HG02938 (cell line): ENCODE data around the gene TET2.

Experiments used
- ATAC-seq: cut with Tn5 transposase; IDR thresholded peaks from one replicate; pipeline ENCODE4 v1.9.1; 2021; ENCODE audit warnings: mild to moderate bottlenecking, moderate library complexity; ENCODE audit not compliant: unreplicated experiment

Gene TET2

GRCh38 chr4:105181259-105181658 lies 34.6 kb downstream of the TET2 start:
- no peak for ATAC-seq

GRCh38 chr4:105182211-105182610 lies 35.5 kb downstream of the TET2 start:
- no peak for ATAC-seq

- ATAC-seq = no peak
Observed at GRCh38 chr4:105184316-105184980, 37.8 kb downstream of the TET2 start.

- no peak for ATAC-seq
Observed at GRCh38 chr4:105186701-105187161, 40.1 kb downstream of the TET2 start.

GRCh38 chr4:105189855-105190650 lies 43.4 kb downstream of the TET2 start:
- ATAC-seq = no peak

GRCh38 chr4:105191621-105192210 lies 45.0 kb downstream of the TET2 start:
- ATAC-seq = peak; percentile 37

- ATAC-seq = no peak
Observed at GRCh38 chr4:105192474-105192873, 45.8 kb downstream of the TET2 start.

- ATAC-seq = no peak
Observed at GRCh38 chr4:105192910-105193309, 46.2 kb downstream of the TET2 start.

- no peak for ATAC-seq
Observed at GRCh38 chr4:105193536-105193935, 46.9 kb downstream of the TET2 start.

GRCh38 chr4:105194328-105195231 lies 47.9 kb downstream of the TET2 start:
- ATAC-seq = peak; percentile 97

GRCh38 chr4:105196523-105197145 lies 50.0 kb downstream of the TET2 start:
- no peak for ATAC-seq

- no peak for ATAC-seq
Observed at GRCh38 chr4:105197777-105198176, 51.1 kb downstream of the TET2 start.

- ATAC-seq = no peak
Observed at GRCh38 chr4:105198541-105198940, 51.9 kb downstream of the TET2 start.

- no peak for ATAC-seq
Observed at GRCh38 chr4:105206214-105206613, 59.5 kb downstream of the TET2 start.

GRCh38 chr4:105207386-105207785 lies 60.7 kb downstream of the TET2 start:
- no peak for ATAC-seq

- ATAC-seq = no peak
Observed at GRCh38 chr4:105208561-105208960, 61.9 kb downstream of the TET2 start.

GRCh38 chr4:105210916-105211315 lies 64.2 kb downstream of the TET2 start:
- ATAC-seq = no peak

GRCh38 chr4:105215609-105216313 lies 69.1 kb downstream of the TET2 start:
- peak; percentile 70 for ATAC-seq

- ATAC-seq = no peak
Observed at GRCh38 chr4:105225500-105225899, 78.8 kb downstream of the TET2 start.

GRCh38 chr4:105227054-105227453 lies 80.4 kb downstream of the TET2 start:
- ATAC-seq = no peak
